H1 (cell line): ENCODE measurements around the gene DGKI. TPM values are rescaled to one million over a fixed set of nuclear protein-coding genes. Genes with fewer than 3 reads are reported as not detected.

Experiments used
- CTCF ChIA-PET: fragments of 300-600 bp; sonication (Branson Sonifier 250); formaldehyde crosslinking; loops from one replicate; lab custom pipeline; 2021; ENCODE audit not compliant: partially characterized antibody; lab: Charles Lee
- POLR2A ChIA-PET: fragments of 300-600 bp; sonication (Branson Sonifier 250); formaldehyde crosslinking; loops from one replicate; lab custom pipeline; 2021; ENCODE audit warnings: inconsistent platforms; ENCODE audit not compliant: partially characterized antibody; lab: Charles Lee
- DNase-seq, 2 experiments: peaks; one replicate each; pipeline versions ENCODE4 v3.0.0 to v3.0.0-alpha.2; 2010 to 2022; ENCODE audit warnings: low spot score in 2 of 2, low read depth in 1 of 2, mixed read lengths in 1 of 2
- FAIRE-seq: peaks from 2 replicates; lab custom pipeline; 2011; peaks lifted over from hg19 to GRCh38; lab: Jason Lieb, UNC
- H2AFZ ChIP-seq: 2 replicates; pipeline ENCODE4 v1.8.1; 2012; ENCODE audit warnings: low read length, inconsistent platforms
- H2AK5ac ChIP-seq: 2 replicates; pipeline ENCODE4 v1.6.1; 2013; ENCODE audit warnings: low read depth, low read length
- H2BK120ac ChIP-seq: replicated peaks from 2 replicates; pipeline ENCODE3; 2013; ENCODE audit warnings: low read depth, low read length, inconsistent platforms
- H2BK12ac ChIP-seq: 2 replicates; pipeline ENCODE4 v1.6.1; 2013; ENCODE audit warnings: low read depth, low read length
- H2BK15ac ChIP-seq: 2 replicates; pipeline ENCODE4 v1.6.1; 2013; ENCODE audit warnings: low read length
- H2BK20ac ChIP-seq: 2 replicates; pipeline ENCODE4 v1.6.1; 2013; ENCODE audit warnings: low read length
- H2BK5ac ChIP-seq: 2 replicates; pipeline ENCODE4 v1.6.1; 2013; ENCODE audit warnings: low read depth, low read length
- H3K14ac ChIP-seq: 2 replicates; pipeline ENCODE4 v1.6.1; 2013; ENCODE audit warnings: inconsistent platforms; ENCODE audit not compliant: insufficient read length
- H3K18ac ChIP-seq: 2 replicates; pipeline ENCODE4 v1.6.1; 2013; ENCODE audit warnings: low read length; ENCODE audit errors: extremely low read depth
- H3K23ac ChIP-seq: 2 replicates; pipeline ENCODE4 v1.6.1; 2013; ENCODE audit warnings: inconsistent platforms; ENCODE audit not compliant: insufficient read length
- H3K23me2 ChIP-seq: 2 replicates; pipeline ENCODE4 v1.6.1; 2013; ENCODE audit warnings: low read depth, low read length
- H3K27ac ChIP-seq: 2 replicates; pipeline ENCODE4 v1.6.1; 2011; ENCODE audit warnings: low read depth, low read length, inconsistent platforms
- H3K27me3 ChIP-seq, 4 experiments: replicated peaks in 1 of 4; 1 replicate in 1 of 4; 2 replicates in 3 of 4; pipeline versions ENCODE4 v1.6.1 to v1.8.1; 2011 to 2013; ENCODE audit warnings: low read length in 3 of 4, mild to moderate bottlenecking in 3 of 4, inconsistent platforms in 2 of 4, mixed read lengths in 2 of 4, moderate library complexity in 1 of 4; ENCODE audit not compliant: control insufficient read depth in 3 of 4, insufficient read depth in 3 of 4; ENCODE audit errors: extremely low read depth in 1 of 4
- H3K36me3 ChIP-seq, 4 experiments: 2 replicates each; pipeline versions ENCODE4 v1.6.1 to v1.8.1; 2011 to 2013; ENCODE audit warnings: mild to moderate bottlenecking in 4 of 4, low read length in 3 of 4, moderate library complexity in 2 of 4, control low read depth in 1 of 4, inconsistent platforms in 1 of 4; ENCODE audit not compliant: insufficient read depth in 4 of 4, control insufficient read depth in 2 of 4
- H3K4ac ChIP-seq: replicated peaks from 2 replicates; pipeline ENCODE3; 2013; ENCODE audit warnings: low read length, low read depth, mixed read lengths, inconsistent platforms; ENCODE audit not compliant: insufficient read length
- H3K4me1 ChIP-seq, 4 experiments: replicated peaks in 1 of 4; 1 replicate in 1 of 4; 2 replicates in 3 of 4; pipeline versions ENCODE4 v1.6.1 to v1.8.1; 2011 to 2013; ENCODE audit warnings: low read length in 3 of 4, inconsistent platforms in 2 of 4, mixed read lengths in 1 of 4; ENCODE audit not compliant: insufficient read depth in 4 of 4, control insufficient read depth in 3 of 4
- H3K4me2 ChIP-seq, 2 experiments: 2 replicates each; pipeline versions ENCODE4 v1.6.1 to v1.8.1; 2011 to 2013; ENCODE audit warnings: low read depth in 2 of 2, low read length in 2 of 2, control low read depth in 1 of 2, inconsistent platforms in 1 of 2, mild to moderate bottlenecking in 1 of 2; ENCODE audit not compliant: insufficient read depth in 1 of 2
- H3K4me3 ChIP-seq, 4 experiments: fragments of 200-600, 300-600 bp in 1 of 4; sonication (generic), shearing (Covaris generic), sonication (Bioruptor Twin) in 1 of 4; 2 replicates each; pipeline versions ENCODE4 v1.5.1 to v1.8.1; 2011 to 2016; ENCODE audit warnings: low read length in 4 of 4, low read depth in 3 of 4, control low read depth in 2 of 4, inconsistent platforms in 2 of 4, mild to moderate bottlenecking in 2 of 4, mixed read lengths in 1 of 4, moderate library complexity in 1 of 4; ENCODE audit not compliant: insufficient read depth in 2 of 4; ENCODE audit errors: extremely low read depth in 1 of 4
- H3K56ac ChIP-seq: replicated peaks from 2 replicates; pipeline ENCODE3; 2013; ENCODE audit warnings: low read depth, mild to moderate bottlenecking, mixed read lengths, low read length, inconsistent platforms; ENCODE audit not compliant: insufficient read length
- H3K79me1 ChIP-seq: 2 replicates; pipeline ENCODE4 v1.6.1; 2013; ENCODE audit warnings: low read depth, low read length, control low read depth
- H3K79me2 ChIP-seq, 2 experiments: 2 replicates each; pipeline versions ENCODE4 v1.6.1 to v1.8.1; 2012 to 2013; ENCODE audit warnings: low read length in 2 of 2, mild to moderate bottlenecking in 2 of 2, inconsistent platforms in 1 of 2; ENCODE audit not compliant: insufficient read depth in 2 of 2, control insufficient read depth in 1 of 2
- H3K9ac ChIP-seq, 4 experiments: replicated peaks in 1 of 4; 1 replicate in 1 of 4; 2 replicates in 3 of 4; pipeline versions ENCODE4 v1.6.1 to v1.8.1; 2011 to 2013; ENCODE audit warnings: low read depth in 3 of 4, low read length in 3 of 4, control low read depth in 2 of 4, mild to moderate bottlenecking in 2 of 4, moderate library complexity in 2 of 4, inconsistent platforms in 1 of 4; ENCODE audit errors: extremely low read depth in 1 of 4
- H3K9me3 ChIP-seq, 2 experiments: 2 replicates each; pipeline versions ENCODE4 v1.6.1 to v1.8.1; 2012 to 2013; ENCODE audit warnings: mild to moderate bottlenecking in 2 of 2, moderate library complexity in 2 of 2, control low read depth in 1 of 2, inconsistent platforms in 1 of 2, low read depth in 1 of 2, low read length in 1 of 2, mixed read lengths in 1 of 2; ENCODE audit not compliant: insufficient read depth in 2 of 2
- H4K20me1 ChIP-seq, 2 experiments: replicated peaks in 1 of 2; 2 replicates each; pipeline versions ENCODE3 to v1.8.1; 2011 to 2013; ENCODE audit warnings: inconsistent platforms in 2 of 2, low read length in 2 of 2, mild to moderate bottlenecking in 1 of 2; ENCODE audit not compliant: insufficient read depth in 2 of 2, control insufficient read depth in 1 of 2
- H4K5ac ChIP-seq: 2 replicates; pipeline ENCODE4 v1.6.1; 2013; ENCODE audit warnings: low read length, low read depth, mixed read lengths, inconsistent platforms; ENCODE audit not compliant: insufficient read length
- H4K8ac ChIP-seq: 2 replicates; pipeline ENCODE4 v1.8.0; 2013; ENCODE audit warnings: mild to moderate bottlenecking, moderate library complexity, low read length, inconsistent platforms; ENCODE audit not compliant: insufficient read depth; ENCODE audit errors: extremely low read depth
- H4K91ac ChIP-seq: replicated peaks from 2 replicates; pipeline ENCODE3; 2013; ENCODE audit warnings: low read length, mixed read lengths, inconsistent platforms; ENCODE audit not compliant: insufficient read length
- CEBPB ChIP-seq: IDR thresholded peaks from 2 replicates; pipeline ENCODE4 v1.6.1; 2012; ENCODE audit warnings: low read depth, low read length
- CTBP2 ChIP-seq: IDR thresholded peaks from 2 replicates; pipeline ENCODE4 v1.7.0; 2011; ENCODE audit warnings: borderline replicate concordance, mild to moderate bottlenecking, moderate library complexity, mixed read lengths, low read length; ENCODE audit not compliant: insufficient read depth, insufficient read length
- EZH2 ChIP-seq: fragments of 200-600 bp; sonication (generic); IDR thresholded peaks from 2 replicates; pipeline ENCODE4 v1.7.1; 2012; ENCODE audit warnings: low read depth, mild to moderate bottlenecking, moderate library complexity, low read length, inconsistent platforms; ENCODE audit not compliant: severe bottlenecking
- POLR2A ChIP-seq, 2 experiments: IDR thresholded peaks; 1 replicate in 1 of 2; 2 replicates in 1 of 2; pipeline ENCODE4 v1.6.1; 2011; ENCODE audit warnings: low read depth in 2 of 2, low read length in 2 of 2, mild to moderate bottlenecking in 2 of 2; ENCODE audit errors: control extremely low read depth in 1 of 2
- RAD21 ChIP-seq, 2 experiments: IDR thresholded peaks in 1 of 2; conservative IDR thresholded peaks in 1 of 2; 2 replicates each; pipeline ENCODE4 v1.6.1; 2011; ENCODE audit warnings: low read depth in 2 of 2, low read length in 2 of 2, improper control_type of control experiment in 1 of 2, inconsistent platforms in 1 of 2, mild to moderate bottlenecking in 1 of 2, moderate library complexity in 1 of 2
- SIN3A ChIP-seq, 2 experiments: IDR thresholded peaks in 1 of 2; conservative IDR thresholded peaks in 1 of 2; 2 replicates each; pipeline ENCODE4 v1.6.1; 2011 to 2012; ENCODE audit warnings: low read length in 2 of 2, improper control_type of control experiment in 1 of 2, low read depth in 1 of 2, mild to moderate bottlenecking in 1 of 2
- YY1 ChIP-seq: IDR thresholded peaks from 2 replicates; pipeline ENCODE4 v1.6.1; 2011; ENCODE audit warnings: low read depth, mild to moderate bottlenecking, low read length
- WGBS, 2 experiments: shearing (Covaris generic) in 1 of 2; methylation state at CpG; one replicate each; pipeline versions ENCODE4 v1.1.6 to v1.1.7; 2013 to 2015; ENCODE audit warnings: low lambda C conversion rate in 2 of 2, mixed read lengths in 2 of 2, inconsistent platforms in 1 of 2, low coverage in 1 of 2, missing lambda C conversion rate in 1 of 2; ENCODE audit not compliant: insufficient replicate concordance in 2 of 2, insufficient coverage in 1 of 2, insufficient read length in 1 of 2; ENCODE audit errors: extremely low coverage in 1 of 2, missing lambda C conversion rate in 1 of 2; 5-methylcytosine and 5-hydroxymethylcytosine counted together
- polyA plus RNA-seq, 7 experiments: library from polyadenylated mRNA; depleted of rRNA in 3 of 7; stranded (reverse) in 5 of 7; unstranded in 2 of 7; fragments of >200 nt in 5 of 7; fragments of 200-250 nt in 2 of 7; gene quantifications; 1 replicate in 5 of 7; 2 replicates in 1 of 7; 4 replicates in 1 of 7; pipeline versions ENCODE4 v1.2.1 to v1.2.3, GENCODE V29; 2011 to 2013; ENCODE audit warnings: missing spikeins in 2 of 7, mixed read lengths in 2 of 7
- total RNA-seq: library from RNA; stranded (reverse); fragmentation: NEBNext Ultra II Directional; extraction: Animal tissue kit (Norgen Biotek cat#: 25700); gene quantifications from 2 replicates; pipeline ENCODE4 v1.2.1, GENCODE V29; 2021
- TF ChIP-seq, protein P1 (sequence below): IDR thresholded peaks from 2 replicates; pipeline ENCODE4 v1.6.1; 2011; ENCODE audit warnings: low read depth, mild to moderate bottlenecking, low read length; ENCODE audit not compliant: insufficient read depth

Gene DGKI
- total and polyA plus RNA-seq, 2 of the 8 experiments (the other 6 are each of a cell fraction or from before 2014, with no cell fraction given) = 0.20 to 0.71 TPM

DNA sequence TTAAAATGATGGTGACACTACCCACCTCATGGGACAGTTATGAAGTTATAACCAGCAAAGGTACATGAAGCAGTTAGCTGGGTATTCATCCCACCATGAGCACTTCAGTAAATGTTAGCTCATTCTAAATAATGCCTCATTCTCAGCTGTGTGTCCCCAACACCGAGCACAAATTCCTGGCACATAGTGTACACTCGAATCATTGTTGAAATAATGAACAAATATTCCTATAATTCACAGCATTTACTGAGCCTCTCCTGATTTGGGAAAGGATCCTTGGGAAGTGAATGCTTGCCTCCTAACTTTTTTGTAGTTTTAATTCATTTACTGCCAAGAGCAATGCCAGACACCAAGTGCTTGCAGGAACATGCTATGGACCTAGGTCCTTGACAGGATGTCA lies 235.2 kb downstream of the DGKI start:
- Histone ChIP-seq H3K23me2 (no peaks in the 10 kb centered on the region), H4K20me1 (no peaks in the 10 kb centered on the region), H3K4me1 (peaks cover 0 to 3% (median 0%) of the 10 kb centered on the region in 4 experiments; a peak in 1 of 7 replicates), H3K56ac (no peak overlapping the region), H2BK15ac (no peak overlapping the region; the same call in 1 of the 2 replicates), H3K27me3 (no peaks in the 10 kb centered on the region), H4K5ac (no peak overlapping the region), H2AK5ac (no peak overlapping the region), H4K91ac (no peak overlapping the region), H2BK12ac (no peak overlapping the region), H2AFZ (no peak overlapping the region), H3K4me2 (no peak overlapping the region), H3K4ac (no peak overlapping the region), H2BK20ac (no peak overlapping the region), H3K27ac (no peak overlapping the region), H3K4me3 (no peak overlapping the region)
- FAIRE-seq (no peak), DNase-seq (no peak)
- TF ChIP-seq CEBPB = no peak
- TF ChIP-seq CTBP2 = no peak
- no peak for TF ChIP-seq RAD21 (IDR thresholded peaks at IDR 0.05 in 1 of 2, conservative IDR thresholded peaks at IDR 0.05 in 1 of 2; ENCODE audit: low read depth in 2 of 2, low read length in 2 of 2)
- TF ChIP-seq, protein P1, sequence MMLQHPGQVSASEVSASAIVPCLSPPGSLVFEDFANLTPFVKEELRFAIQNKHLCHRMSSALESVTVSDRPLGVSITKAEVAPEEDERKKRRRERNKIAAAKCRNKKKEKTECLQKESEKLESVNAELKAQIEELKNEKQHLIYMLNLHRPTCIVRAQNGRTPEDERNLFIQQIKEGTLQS = no peak
- TF ChIP-seq POLR2A (IDR thresholded peaks at IDR 0.05; ENCODE audit: control extremely low read depth in 1 of 2, low read depth in 2 of 2, low read length in 2 of 2) = no peak
- no peak for TF ChIP-seq SIN3A (conservative IDR thresholded peaks at IDR 0.05 in 1 of 2, IDR thresholded peaks at IDR 0.05 in 1 of 2; ENCODE audit: low read depth in 1 of 2, low read length in 2 of 2)
- TF ChIP-seq YY1 = no peak
- no peak for TF ChIP-seq EZH2
- TF ChIP-seq, all 59 proteins: peak for 0
- no peaks in the 10 kb centered on the region for H3K79me1 ChIP-seq
- no peak overlapping the region for H3K9ac ChIP-seq
- no peak overlapping the region for H4K8ac ChIP-seq
- no peaks in the 10 kb centered on the region for H3K79me2 ChIP-seq
- ChIA-PET CTCF (no interaction called here), POLR2A (no interaction called here)
- no peaks in the 10 kb centered on the region for H3K36me3 ChIP-seq
- H2BK5ac ChIP-seq = no peak overlapping the region
- WGBS, 2 experiments = 81% methylated on average over 2 of the region's 2 CpGs; no CpG with 5 or more reads in 1 of the 2 experiments
- no peak overlapping the region for H3K18ac ChIP-seq
- no peaks in the 10 kb centered on the region for H3K9me3 ChIP-seq
- no peak overlapping the region for H3K23ac ChIP-seq
- no peak overlapping the region for H3K14ac ChIP-seq
- H2BK120ac ChIP-seq = no peak overlapping the region
